K562 (cell line): ENCODE data around the gene BCL11A. TPM values are rescaled to one million over a fixed set of nuclear protein-coding genes. Genes with fewer than 3 reads are reported as not detected.

Source experiments
- ATAC-seq: fragments of 200-7000 bp; cut with Tn5 transposase; 3 replicates; pipeline ENCODE4 v1.9.1; 2020; ENCODE audit warnings: moderate library complexity
- BruUV-seq: library from RNA; stranded (reverse); fragments of 400-500 nt; replicated peaks from 2 replicates; lab custom pipeline; 2021; lab: Mats Ljungman, UMichigan
- CTCF ChIA-PET: fragments of 300-600 bp; formaldehyde crosslinking; extraction: SDS; loops from one replicate; lab custom pipeline; 2021; ENCODE audit warnings: low intra/inter-chr PET ratio; lab: Yijun Ruan, JAX
- POLR2A ChIA-PET: fragments of 300-600, 350-650 bp; sonication (Branson Sonifier 250); formaldehyde crosslinking; extraction: SDS; loops from one replicate; lab custom pipeline; 2021; ENCODE audit warnings: antibody characterized with exemption, inconsistent platforms; lab: Yijun Ruan, JAX
- DNase-seq, 4 experiments: peaks; one replicate each; pipeline versions ENCODE4 v3.0.0 to v3.0.0-alpha.2; 2011 to 2018; ENCODE audit warnings: low spot score in 3 of 4, mixed read lengths in 3 of 4; ENCODE audit errors: extremely low read depth in 1 of 4
- FAIRE-seq: peaks from 2 replicates; lab custom pipeline; 2011; peaks lifted over from hg19 to GRCh38; lab: Jason Lieb, UNC
- H2AFZ ChIP-seq: 2 replicates; pipeline ENCODE4 v1.6.0; 2011; ENCODE audit warnings: low read depth, low read length, control low read depth, inconsistent platforms
- H3K27ac ChIP-seq: fragments of 200-600 bp; 3 replicates; pipeline ENCODE4 v1.8.0; 2011; ENCODE audit warnings: low read depth, mild to moderate bottlenecking, control low read depth, inconsistent platforms, low read length, moderate library complexity, mixed read lengths; ENCODE audit errors: extremely low read depth
- H3K27me3 ChIP-seq, 2 experiments: fragments of 300-600 bp in 1 of 2; 2 replicates in 1 of 2; 3 replicates in 1 of 2; pipeline versions ENCODE4 v1.6.0 to v1.8.0; 2011; ENCODE audit warnings: inconsistent platforms in 2 of 2, low read length in 2 of 2, mild to moderate bottlenecking in 1 of 2, mixed read lengths in 1 of 2, moderate library complexity in 1 of 2; ENCODE audit not compliant: control insufficient read depth in 2 of 2, insufficient read depth in 2 of 2
- H3K36me3 ChIP-seq: fragments of 300-600 bp; 3 replicates; pipeline ENCODE4 v1.8.0; 2011; ENCODE audit warnings: mild to moderate bottlenecking, low read length, inconsistent platforms; ENCODE audit not compliant: control insufficient read depth, insufficient read depth
- H3K4me1 ChIP-seq, 2 experiments: fragments of 200-600 bp in 1 of 2; replicated peaks in 1 of 2; 2 replicates in 1 of 2; 3 replicates in 1 of 2; pipeline versions ENCODE4 v1.5.1 to v1.8.0; 2011; ENCODE audit warnings: inconsistent platforms in 2 of 2, low read length in 2 of 2, mild to moderate bottlenecking in 1 of 2, mixed read lengths in 1 of 2, moderate library complexity in 1 of 2; ENCODE audit not compliant: control insufficient read depth in 2 of 2, insufficient read depth in 2 of 2
- H3K4me2 ChIP-seq: 2 replicates; pipeline ENCODE4 v1.6.1; 2011; ENCODE audit warnings: low read length, control low read depth, inconsistent platforms, mixed read lengths; ENCODE audit not compliant: insufficient read depth
- H3K4me3 ChIP-seq: fragments of 200-600 bp; sonication (generic), shearing (Covaris generic); 2 replicates; pipeline ENCODE4 v1.5.1; 2016; ENCODE audit warnings: control low read depth, inconsistent platforms
- H3K79me2 ChIP-seq: fragments of 200-600 bp; 3 replicates; pipeline ENCODE4 v1.8.0; 2011; ENCODE audit warnings: low read length, inconsistent platforms; ENCODE audit not compliant: control insufficient read depth, insufficient read depth
- H3K9ac ChIP-seq, 2 experiments: 2 replicates each; pipeline versions ENCODE4 v1.6.0 to v1.6.1; 2011; ENCODE audit warnings: low read depth in 2 of 2, low read length in 2 of 2, control low read depth in 1 of 2, inconsistent platforms in 1 of 2, mild to moderate bottlenecking in 1 of 2, mixed read lengths in 1 of 2; ENCODE audit not compliant: insufficient read depth in 1 of 2
- H3K9me1 ChIP-seq: one replicate; pipeline ENCODE4 v1.6.0; 2011; ENCODE audit warnings: inconsistent platforms, mild to moderate bottlenecking, low read length, moderate library complexity; ENCODE audit not compliant: control insufficient read depth, insufficient read depth
- H3K9me3 ChIP-seq: replicated peaks from 2 replicates; pipeline ENCODE4 v1.5.1; 2011; ENCODE audit warnings: low read depth, low read length, inconsistent platforms; ENCODE audit not compliant: control insufficient read depth, insufficient read depth
- H4K20me1 ChIP-seq: replicated peaks from 2 replicates; pipeline ENCODE4 v1.6.1; 2011; ENCODE audit warnings: low read length, inconsistent platforms, mixed read lengths; ENCODE audit not compliant: control insufficient read depth, insufficient read depth
- C11orf30 ChIP-seq: fragments of 450-650 bp; IDR thresholded peaks from 2 replicates; pipeline ENCODE4 v1.6.1; 2016; ENCODE audit warnings: low read depth, mild to moderate bottlenecking
- HMBOX1 ChIP-seq: sonication (generic); IDR thresholded peaks from 2 replicates; pipeline ENCODE4 v1.6.1; 2016
- KDM1A ChIP-seq, 2 experiments: fragments of 450-650 bp; IDR thresholded peaks; 2 replicates each; pipeline ENCODE4 v1.6.1; 2016; ENCODE audit warnings: mild to moderate bottlenecking in 2 of 2
- MAFG ChIP-seq: fragments of 450-650 bp; conservative IDR thresholded peaks from 2 replicates; pipeline ENCODE4 v1.6.1; 2016; ENCODE audit warnings: missing genetic modification characterization, missing compliant biosample characterization
- MAFK ChIP-seq: IDR thresholded peaks from 2 replicates; pipeline ENCODE4 v1.6.1; 2011; ENCODE audit warnings: low read length, improper control_type of control experiment
- MTA1 ChIP-seq: fragments of 450-650 bp; IDR thresholded peaks from 2 replicates; pipeline ENCODE4 v1.6.1; 2017; ENCODE audit warnings: borderline replicate concordance
- NCOA2 ChIP-seq, 2 experiments: fragments of 450-650 bp; IDR thresholded peaks; 2 replicates each; pipeline ENCODE4 v1.6.1; 2018; ENCODE audit warnings: mild to moderate bottlenecking in 2 of 2, moderate library complexity in 1 of 2; ENCODE audit not compliant: partially characterized antibody in 2 of 2
- NFE2 ChIP-seq: IDR thresholded peaks from 2 replicates; pipeline ENCODE4 v1.6.1; 2014; ENCODE audit warnings: antibody characterized with exemption, low read depth
- ZNF282 ChIP-seq: sonication (generic); formaldehyde crosslinking; IDR thresholded peaks from 2 replicates; pipeline ENCODE4 v1.8.1; 2023; ENCODE audit warnings: missing genetic modification reagents
- ZNF316 ChIP-seq: fragments of 450-650 bp; IDR thresholded peaks from 2 replicates; pipeline ENCODE4 v1.6.1; 2016
- ZNF445 ChIP-seq: fragments of 250-450 bp; sonication (Bioruptor Pico); IDR thresholded peaks from 2 replicates; pipeline ENCODE4 v1.4.0; 2020; ENCODE audit warnings: low read depth, mild to moderate bottlenecking, moderate library complexity
- ZNF79 ChIP-seq: fragments of 250-450 bp; sonication (Bioruptor Pico); IDR thresholded peaks from 2 replicates; pipeline ENCODE4 v1.4.0; 2020; ENCODE audit warnings: low read depth, mild to moderate bottlenecking, moderate library complexity
- in situ Hi-C: fragments of 300-500 bp; cut with MboI; formaldehyde crosslinking; loops from 4 replicates; pipeline ENCODE4 v1.15.0; 2018; ENCODE audit warnings: inconsistent platforms, mixed read lengths
- intact Hi-C: fragments of 100-400 bp; cut with micrococcal nuclease; formaldehyde crosslinking; loops from 2 replicates; pipeline ENCODE4 v1.14.2; 2022
- polyA plus RNA-seq, 8 experiments: library from polyadenylated mRNA; depleted of rRNA in 4 of 8; stranded (reverse) in 5 of 8; unstranded in 3 of 8; fragments of >200 nt; fragmentation: Nextera tagmentation in 2 of 8; fragmentation: Illumina TruSeq in 1 of 8; extraction: Ambion mirVana in 2 of 8; extraction: Trizol in 1 of 8; gene quantifications; 2 replicates each; pipeline versions ENCODE4 v1.2.1 to v1.2.3, GENCODE V29; 2011 to 2014; ENCODE audit warnings: inconsistent platforms in 1 of 8, missing spikeins in 1 of 8
- total RNA-seq, 7 experiments: library from RNA; depleted of rRNA in 6 of 7; stranded (reverse); fragments of >200 nt in 6 of 7; fragmentation: Illumina TruSeq in 2 of 7; extraction: Trizol in 2 of 7; gene quantifications; 2 replicates each; pipeline versions ENCODE4 v1.2.1 to v1.2.3, GENCODE V29; 2011 to 2021; ENCODE audit warnings: low replicate concordance in 1 of 7

The BCL11A gene
- total and polyA plus RNA-seq, 9 of the 15 experiments (the other 6 are each of a cell fraction or from before 2014, with no cell fraction given): 0.13 TPM; not detected in 8

DNA sequence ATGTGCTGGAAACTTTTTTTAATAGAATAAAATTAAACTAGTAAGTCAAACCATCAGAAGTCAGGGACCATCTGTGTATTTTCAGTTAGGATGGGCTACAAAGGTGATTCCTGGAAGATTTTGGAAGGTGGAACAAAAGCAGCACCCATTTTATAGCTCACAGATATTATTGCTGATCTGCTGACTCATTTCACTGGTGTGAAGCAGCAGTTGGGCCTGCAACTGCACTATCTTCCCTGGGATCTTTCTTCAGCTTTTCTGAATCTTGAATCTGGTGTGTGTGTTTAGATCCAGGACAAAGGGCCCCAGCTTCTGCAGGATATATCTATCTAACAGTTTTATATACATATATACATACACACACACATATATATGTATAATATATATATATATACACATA is 35.6 kb upstream of the BCL11A start:
- intact Hi-C loops: loop anchor here (10.0 kb wide), 1 partner anchor 1564 kb away; no protein-coding TSS in a partner anchor
- Histone ChIP-seq H3K4me1 (no peaks in the 10 kb centered on the region), H2AFZ (no peak overlapping the region), H4K20me1 (no peaks in the 10 kb centered on the region), H3K9ac (no peak overlapping the region), H3K36me3 (no peaks in the 10 kb centered on the region), H3K4me2 (no peak overlapping the region), H3K9me3 (no peaks in the 10 kb centered on the region), H3K27ac (no peak overlapping the region), H3K9me1 (no peaks in the 10 kb centered on the region), H3K79me2 (no peaks in the 10 kb centered on the region), H3K27me3 (peaks cover 7 to 15% of the 10 kb centered on the region in 2 experiments; a peak in 3 of 5 replicates), H3K4me3 (no peak overlapping the region)
- in situ Hi-C loops: no loop called here
- DNase-seq (no peak), FAIRE-seq (no peak), ATAC-seq (no peak)
- peak; percentile 12; the same call in 1 of the 2 replicates for TF ChIP-seq MAFK
- peak; percentile 63 for TF ChIP-seq MAFG (tag)
- no peak for TF ChIP-seq ZNF79 (CRISPR knock-in tag)
- TF ChIP-seq NFE2: peak; percentile 87
- TF ChIP-seq ZNF316: peak; percentile 25; the same call in 1 of the 2 replicates
- no peak for TF ChIP-seq KDM1A (IDR thresholded peaks at IDR 0.05)
- TF ChIP-seq NCOA2 (IDR thresholded peaks at IDR 0.05; ENCODE audit: partially characterized antibody in 2 of 2): no peak
- no peak for TF ChIP-seq ZNF445
- no peak for TF ChIP-seq MTA1
- TF ChIP-seq C11orf30: peak; percentile 56
- no peak for TF ChIP-seq ZNF282
- TF ChIP-seq HMBOX1: no peak
- CTCF ChIA-PET: no interaction called here
- BruUV-seq: no TSS peak
- POLR2A ChIA-PET: no interaction called here
